ENCODE data around the gene MALRD1.

Gene MALRD1

DNA sequence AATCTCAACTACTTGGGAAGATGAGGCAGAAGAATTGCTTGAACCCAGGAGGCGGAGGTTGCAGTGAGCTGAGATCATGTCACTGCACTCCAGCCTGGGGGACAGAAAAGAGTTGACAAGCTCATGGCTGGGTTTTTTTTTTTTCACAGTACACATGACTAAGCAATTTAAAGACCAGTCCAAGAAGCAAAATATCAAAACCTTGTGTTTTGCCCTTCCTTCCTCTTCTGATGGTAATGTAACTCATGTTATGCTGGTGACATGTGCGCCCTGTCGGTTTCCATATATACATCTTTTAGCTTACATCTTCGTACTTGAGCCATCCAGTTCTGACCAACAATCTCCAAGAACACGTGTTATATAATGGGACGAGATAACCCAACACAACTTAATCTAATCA, 530.0 kb downstream of the MALRD1 start:
- no peak for DNase-seq (ENCODE audit: low read depth)

DNA sequence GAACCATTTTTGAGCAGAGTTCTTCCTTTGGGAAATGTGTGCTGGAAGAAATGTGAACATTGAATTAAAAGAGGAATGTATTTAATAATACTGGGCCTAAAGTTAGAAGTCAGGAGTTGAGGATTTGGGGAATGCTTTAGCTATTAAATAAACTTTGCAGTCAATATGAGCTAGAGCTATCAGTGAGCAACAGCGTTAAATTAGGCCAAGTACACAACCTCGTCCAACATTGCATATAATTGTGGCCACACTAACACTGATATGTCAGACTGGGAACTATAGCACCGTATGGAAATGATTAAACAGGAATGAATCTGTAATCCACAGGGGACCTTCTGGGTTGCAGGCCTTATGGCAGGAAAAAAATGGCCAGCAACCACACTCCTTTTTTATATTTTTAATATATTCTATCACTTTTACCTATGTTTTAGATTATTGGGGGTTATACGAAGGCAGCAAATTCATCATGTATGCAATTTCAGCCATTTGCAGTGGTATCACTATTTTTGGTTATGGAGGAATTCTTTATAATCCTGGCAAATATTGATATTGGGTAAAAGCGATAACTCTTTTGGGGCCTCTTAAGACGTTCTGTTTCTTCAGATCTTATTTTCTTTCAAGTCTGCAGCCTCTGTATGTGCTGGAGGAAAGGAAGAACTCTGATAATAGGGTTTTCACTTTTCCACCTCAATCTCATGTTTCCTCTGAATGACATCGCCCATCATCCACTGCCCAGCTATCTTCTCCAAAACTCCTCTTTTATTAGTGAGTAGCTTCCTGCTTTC, 531.4 kb downstream of the MALRD1 start:
- DNase-seq (ENCODE audit: low read depth) = no peak

DNA sequence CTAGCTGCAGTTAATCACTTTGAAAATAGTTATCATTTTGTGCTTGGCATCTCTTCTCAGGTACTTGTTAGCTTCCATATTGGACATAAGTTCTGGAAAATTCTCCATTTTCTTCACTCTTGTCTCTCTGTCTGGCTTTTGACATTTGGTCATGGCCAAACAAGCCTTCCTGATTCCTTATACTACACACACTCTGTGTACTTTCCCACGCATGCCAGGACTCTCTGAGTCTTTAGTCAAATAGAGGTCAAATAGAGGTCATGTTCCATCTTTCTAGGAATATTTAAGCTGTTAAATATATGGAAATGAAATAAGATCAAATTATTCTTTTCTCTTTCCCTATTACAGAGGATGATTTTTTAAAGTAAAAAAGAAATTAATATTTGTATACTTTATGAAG, 532.1 kb downstream of the MALRD1 start:
- no peak for DNase-seq (ENCODE audit: low read depth)

DNA sequence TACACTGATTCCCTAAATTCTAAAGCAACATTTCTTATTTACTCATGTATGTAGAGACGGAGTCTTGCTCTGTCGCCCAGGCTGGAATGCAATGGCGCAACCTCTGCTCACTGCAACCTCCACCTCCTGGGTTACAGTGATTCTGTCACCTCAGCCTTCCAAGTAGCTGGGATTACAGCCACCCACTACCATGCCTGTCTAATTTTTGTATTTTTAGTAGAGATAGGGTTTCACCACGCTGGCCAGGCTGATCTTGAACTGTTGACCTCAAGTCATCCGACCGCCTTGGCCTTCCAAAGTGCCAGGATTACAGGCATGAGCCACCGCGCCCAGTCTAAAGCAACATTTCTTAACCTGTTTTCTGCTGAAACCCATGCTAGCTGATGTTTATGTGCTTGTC, 540.0 kb downstream of the MALRD1 start:
- DNase-seq (ENCODE audit: low read depth) = no peak

DNA sequence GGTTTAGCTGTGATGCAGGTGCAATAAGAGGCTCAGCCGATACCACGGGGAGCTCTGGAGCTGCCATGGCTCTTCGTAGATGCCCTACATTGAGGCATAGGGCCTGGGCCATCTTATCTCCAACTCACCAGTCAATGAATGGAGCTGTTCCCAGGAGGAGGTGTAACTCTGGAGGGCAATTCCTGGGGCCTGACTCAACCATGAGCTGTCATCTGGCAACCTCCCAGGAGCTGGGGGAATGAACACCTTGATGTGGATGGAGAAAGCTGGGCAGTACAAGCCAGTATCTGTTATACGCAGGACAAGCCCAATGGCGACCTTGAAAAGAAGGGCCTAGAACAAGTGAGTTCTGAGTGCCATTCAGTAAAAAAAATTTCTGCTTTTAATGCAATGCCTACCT, 543.7 kb downstream of the MALRD1 start:
- no peak for DNase-seq (ENCODE audit: low read depth)

DNA sequence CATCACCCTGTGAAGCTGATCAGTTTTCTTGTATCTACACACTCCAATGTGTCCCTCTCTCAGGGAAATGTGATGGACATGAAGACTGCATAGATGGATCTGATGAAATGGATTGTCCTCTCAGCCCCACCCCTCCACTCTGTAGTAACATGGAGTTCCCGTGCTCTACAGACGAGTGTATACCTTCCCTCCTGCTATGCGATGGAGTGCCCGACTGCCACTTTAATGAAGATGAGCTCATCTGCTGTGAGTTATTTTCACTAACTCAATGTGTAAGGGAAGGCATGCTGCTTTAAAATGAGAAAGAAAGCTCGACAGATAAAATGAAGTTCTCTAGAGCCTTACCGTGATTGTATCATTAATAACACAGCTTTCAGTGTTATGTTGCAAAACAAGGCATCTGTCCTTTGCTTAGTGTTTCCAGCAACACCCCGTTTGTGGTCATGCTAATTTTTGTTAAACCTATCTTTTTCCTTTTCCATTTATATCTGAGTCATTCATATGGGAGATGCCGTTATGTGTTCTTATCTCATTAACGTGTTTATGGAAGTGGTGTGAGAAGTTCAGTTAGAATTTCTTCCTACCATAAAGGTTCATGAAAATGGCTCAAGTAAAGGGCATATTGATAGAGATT, 546.7 kb downstream of the MALRD1 start:
- DNase-seq (ENCODE audit: low read depth) = no peak

DNA sequence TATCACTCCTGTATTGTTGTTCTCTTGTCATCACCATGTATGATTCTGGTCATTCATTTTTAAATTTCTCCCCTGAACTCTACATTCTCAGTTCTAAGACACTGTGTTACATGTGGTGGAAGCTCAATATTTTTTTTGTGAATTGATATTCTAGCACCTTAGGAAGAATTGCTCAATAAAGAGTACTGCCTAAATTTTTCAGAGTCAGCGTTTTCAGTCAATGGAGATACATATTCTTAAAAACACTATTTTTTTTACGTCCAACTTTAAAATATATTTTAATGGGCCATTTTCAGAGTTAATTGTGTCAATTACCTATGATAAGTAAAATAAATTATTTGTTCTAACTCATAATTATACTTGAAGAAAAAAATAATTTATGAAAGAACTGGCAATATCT, 557.2 kb downstream of the MALRD1 start:
- DNase-seq (ENCODE audit: low read depth) = no peak

DNA sequence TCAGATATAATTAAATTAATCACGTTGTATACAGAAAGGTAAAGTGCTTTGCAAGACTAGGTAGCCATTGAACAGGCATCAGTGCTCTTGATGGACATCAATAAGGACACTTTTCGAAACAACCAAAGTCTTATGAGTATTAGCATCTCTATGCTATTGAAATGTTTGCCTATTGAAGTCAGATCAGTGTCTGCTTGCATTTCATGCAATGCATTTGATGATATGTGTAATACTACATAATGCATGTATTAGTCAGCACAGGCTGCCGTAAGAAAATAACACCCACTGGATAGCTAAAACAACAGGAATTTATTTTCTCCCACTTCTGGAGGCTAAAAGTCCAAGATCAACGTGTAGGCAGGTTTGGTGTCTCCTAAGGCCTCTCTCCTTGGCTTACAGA, 558.4 kb downstream of the MALRD1 start:
- DNase-seq (ENCODE audit: low read depth) = no peak

DNA sequence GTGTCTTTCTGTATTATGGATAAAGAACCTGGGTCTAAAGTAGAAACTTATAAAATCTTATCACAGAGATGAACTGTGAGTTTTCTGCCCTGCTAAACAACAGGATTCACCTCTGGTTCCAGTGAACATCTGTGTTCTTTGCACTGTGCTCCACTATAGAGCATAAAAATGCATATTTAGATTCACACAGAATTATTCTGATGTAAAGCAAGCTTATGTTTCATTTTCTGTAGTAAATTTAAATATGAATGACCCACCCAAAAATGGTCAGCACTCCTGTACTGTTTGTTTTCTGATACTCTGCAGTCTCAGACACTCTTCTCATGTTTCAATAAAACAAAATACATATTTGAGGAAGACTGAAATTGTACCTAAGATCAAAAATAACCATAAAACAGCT, 563.2 kb downstream of the MALRD1 start:
- no peak for DNase-seq (ENCODE audit: low read depth)

DNA sequence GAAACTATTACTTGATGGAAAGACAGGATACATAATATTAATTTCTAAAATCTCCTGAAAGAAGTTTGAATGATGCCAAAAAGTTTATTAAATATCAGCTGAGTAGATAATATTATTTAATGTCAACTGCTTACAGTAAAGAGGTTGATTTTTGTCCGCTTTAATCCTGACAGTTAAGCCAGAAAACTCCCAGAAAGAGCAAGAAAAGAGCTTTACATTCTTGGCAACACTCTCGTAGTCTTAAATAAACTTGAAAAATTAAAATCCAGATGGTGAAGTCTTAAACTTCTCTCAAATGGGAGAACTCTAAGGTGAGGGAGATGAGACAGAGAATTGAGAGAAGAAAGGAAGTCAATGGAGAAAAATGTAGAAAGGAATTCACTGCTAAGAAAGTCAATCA, 568.4 kb downstream of the MALRD1 start:
- DNase-seq (ENCODE audit: low read depth) = no peak

DNA sequence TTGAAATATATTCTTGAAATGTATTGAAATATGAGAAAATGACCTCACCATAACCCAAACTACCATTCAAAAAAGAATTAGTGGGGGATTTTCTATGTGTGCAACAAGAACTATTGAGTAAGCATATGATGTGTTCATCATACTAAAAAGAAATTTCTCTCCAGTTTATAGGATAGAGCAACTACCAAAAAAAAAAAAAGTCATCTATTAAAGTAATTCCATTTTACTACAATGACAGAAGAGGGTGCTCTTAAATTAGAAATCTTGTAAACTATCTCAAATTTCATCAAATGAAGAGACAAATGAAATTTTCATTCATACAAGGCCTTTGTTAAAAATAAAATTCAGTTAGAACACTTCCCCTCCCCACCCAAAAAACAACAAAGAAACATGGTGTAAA, 572.2 kb downstream of the MALRD1 start:
- DNase-seq (ENCODE audit: low read depth) = no peak

DNA sequence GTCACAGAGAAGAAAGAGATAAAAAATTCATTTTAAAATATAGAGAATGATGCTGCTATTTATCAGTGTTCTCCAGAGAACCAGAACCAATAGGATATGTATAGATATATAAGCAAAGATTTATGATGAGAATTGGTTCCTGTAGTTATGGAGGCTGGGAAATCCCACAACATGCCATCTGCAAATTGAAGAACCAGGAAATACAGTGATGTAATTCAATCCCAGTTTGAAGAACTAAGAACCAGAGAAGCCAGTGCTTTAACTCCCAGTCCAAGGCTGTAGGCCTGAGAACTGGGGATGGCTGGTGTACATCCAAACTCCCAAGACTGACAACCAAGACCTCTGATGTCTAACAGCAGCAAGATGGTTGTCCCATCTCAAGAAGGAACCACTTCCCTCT, 574.7 kb downstream of the MALRD1 start:
- no peak for DNase-seq (ENCODE audit: low read depth)

DNA sequence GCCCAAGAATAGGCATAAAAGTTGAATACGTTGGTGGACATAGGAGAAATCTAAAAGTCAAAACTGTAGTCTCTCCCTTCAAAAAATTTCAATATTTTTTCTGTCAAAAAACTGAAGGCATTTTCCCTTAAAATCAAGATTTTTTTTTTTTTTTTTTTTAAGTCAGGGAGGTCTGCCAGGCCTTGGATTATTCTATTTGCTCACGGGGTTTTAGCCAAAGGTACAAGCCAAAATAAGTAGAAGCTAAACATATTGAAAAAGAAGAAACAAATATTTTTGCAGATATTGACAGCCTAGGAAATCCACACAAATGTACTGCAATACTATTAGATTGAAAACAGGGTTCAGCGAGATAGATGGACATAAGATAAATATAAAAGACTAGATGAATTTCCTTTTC, 577.6 kb downstream of the MALRD1 start:
- no peak for DNase-seq (ENCODE audit: low read depth)

DNA sequence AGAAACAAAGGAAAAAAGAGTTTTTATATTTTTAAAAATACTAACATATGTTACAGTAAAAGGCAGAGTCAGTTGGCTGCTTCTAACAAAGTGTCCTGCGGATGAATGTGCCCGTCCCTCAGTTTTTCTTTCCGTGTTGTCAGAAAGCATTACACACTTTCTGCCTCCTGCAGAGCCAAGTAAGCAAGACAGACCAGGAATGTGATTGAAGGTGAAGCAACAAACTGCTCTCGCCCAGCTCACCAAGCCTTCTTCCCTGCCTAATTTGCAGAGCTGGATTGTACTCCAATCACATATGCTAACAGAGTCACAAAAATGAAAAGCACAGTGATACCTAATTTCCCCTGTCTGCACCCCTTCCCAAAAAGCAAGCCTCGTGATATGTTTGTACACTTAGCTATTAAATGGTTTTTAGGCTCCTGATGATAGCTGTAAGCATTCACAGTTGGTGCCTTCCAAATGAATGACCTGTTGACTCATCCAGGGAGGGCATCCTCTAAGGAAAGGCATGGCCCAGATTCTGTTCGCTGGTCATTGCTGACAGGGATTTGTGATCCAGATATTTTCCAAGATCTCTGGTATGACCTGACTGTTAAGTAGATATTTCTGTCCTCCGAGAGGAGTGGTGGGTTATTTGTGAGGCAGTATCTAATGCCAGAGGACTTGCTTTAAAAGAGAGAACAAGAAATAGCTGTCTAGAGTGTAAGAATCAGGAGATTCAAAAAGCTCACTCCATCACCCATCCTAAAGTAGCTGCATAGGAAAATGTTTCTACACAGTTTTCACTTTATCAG, 580.4 kb downstream of the MALRD1 start:
- no peak for DNase-seq (ENCODE audit: low read depth)

DNA sequence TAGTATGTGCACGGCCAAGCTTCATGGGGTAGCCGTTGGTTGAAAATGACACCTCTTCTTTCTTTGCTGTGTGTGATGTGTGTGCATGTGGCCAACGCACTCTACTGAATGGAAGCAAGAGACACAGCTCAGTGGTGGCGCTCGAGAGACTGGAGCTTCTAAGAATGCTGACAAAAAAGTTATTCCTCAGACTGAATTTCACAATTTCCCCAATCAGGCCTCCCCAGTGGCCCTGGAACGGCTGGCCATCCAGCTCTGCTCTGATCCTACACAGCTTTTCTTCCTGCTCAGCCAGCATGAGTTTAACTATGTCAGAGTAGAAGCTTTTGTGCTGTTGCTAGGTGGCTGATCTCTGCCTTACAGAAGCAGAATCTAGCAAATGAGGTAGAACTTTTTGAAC, 581.0 kb downstream of the MALRD1 start:
- DNase-seq (ENCODE audit: low read depth) = no peak

DNA sequence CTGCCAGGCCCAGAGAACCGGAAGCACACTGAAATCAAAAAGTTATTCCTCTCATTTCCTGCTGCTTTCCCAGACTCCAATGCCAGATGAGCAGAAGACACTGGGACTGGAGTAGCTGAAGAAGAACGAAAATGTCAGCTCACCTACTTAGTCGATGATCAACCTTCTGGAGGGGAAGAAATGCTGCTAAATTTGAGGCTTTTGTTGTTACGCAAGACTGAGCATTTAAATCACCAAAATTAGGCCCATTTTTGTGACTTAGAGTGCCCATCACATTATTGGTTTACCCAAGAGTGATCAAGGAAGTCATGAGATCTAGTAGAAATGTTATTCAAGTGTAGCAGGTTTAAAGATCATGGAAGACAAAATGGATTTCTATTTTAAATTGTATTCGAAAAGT, 585.6 kb downstream of the MALRD1 start:
- DNase-seq (ENCODE audit: low read depth) = no peak

DNA sequence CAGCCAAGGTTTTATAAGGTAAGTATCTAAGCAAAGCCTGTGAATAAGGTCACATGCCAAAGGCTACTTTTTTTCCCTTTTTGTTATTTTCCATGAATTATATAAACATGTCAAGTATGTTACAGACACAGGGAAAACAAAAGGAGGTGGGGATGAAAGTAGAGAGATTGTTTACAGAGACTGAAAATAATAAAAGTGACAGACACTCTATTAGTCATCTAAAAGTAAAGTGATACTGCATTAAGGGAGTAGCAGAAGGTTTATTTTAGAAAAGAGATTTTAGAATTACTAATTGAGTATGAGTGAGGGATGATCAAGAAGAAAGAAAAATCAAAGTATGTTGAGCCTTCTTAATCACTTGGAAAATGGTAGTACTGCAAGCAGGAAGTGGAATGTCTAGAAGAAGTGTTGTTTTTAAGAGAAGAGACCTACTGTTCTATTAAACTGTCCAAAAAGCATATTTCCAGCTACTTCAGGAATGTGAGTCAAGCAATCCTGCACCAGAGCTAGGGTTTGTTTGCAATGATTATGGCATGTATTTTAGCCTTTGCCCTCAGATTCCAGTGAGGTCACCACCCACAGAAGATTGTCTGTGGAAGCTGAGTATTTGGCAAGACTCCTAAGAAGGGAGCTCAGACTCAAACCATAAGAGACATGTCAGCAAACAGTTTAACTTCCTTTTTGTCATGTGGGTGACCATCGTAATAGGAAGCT, 589.7 kb downstream of the MALRD1 start:
- no peak for DNase-seq (ENCODE audit: low read depth)

DNA sequence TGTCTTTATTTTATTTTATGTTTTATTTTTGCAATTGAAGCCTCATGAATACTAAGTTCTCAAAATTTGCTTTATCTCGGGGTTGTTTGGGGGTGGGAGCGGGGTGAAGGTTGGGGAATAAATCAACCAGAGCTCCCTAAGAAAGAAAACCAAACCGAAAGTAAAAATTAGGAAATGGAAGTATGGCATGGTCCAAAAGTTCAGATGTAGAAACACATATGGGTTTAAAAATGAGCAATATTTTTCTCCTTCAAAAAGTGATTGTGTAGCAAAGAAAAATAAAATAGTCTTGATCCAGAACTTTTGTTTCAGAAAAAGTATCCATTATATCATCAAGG, 590.3 kb downstream of the MALRD1 start:
- DNase-seq (ENCODE audit: low read depth) = no peak

DNA sequence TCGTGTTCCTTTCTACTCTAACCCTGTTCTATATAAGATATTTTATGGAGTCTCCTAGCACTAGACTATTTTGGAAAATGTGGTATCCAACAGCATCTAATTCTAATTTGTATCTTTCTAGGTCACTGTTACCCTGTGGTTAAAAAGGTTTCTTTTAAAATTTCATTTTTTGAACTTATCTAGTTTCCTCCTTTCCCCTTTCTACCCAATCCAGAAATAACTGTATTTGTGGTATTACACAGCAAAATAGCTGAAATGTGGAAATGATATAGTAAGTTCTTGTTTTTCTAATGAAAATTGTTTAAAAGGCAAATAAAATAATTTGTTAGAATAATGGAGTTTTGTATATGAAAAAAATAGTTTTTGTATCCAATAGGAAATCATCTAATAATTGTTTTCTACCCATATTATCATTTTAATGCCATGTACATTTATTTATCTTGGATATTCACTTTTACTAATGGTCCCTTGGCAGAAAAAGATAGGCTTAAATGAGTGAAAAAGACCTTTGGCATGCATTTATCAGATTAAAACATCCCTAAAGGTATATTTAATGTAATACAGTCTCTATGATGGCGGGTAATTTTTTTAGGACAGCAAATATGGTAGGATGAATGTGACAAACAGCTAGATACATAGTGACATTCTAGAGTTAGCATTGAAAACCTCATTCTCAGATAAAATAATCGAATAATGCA, 592.1 kb downstream of the MALRD1 start:
- no peak for DNase-seq (ENCODE audit: low read depth)

DNA sequence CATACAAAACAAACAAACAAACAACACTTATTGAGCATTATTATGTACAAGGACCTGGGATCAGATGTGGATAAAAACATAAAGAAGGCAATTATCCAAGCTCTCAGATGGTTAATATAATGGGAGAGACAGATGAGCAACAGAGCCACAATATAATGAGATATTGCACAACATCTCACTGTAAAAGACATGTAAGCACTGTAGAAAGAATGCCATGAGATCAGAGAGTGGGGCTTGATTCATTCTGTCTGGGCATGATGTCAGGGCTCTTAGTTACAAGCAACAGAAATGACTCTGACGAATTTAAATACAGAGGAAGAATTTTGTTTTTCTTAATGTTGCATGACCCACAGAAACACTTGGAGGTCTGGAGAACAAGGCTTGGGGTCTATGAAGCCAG, 602.9 kb downstream of the MALRD1 start:
- DNase-seq (ENCODE audit: low read depth) = no peak

DNA sequence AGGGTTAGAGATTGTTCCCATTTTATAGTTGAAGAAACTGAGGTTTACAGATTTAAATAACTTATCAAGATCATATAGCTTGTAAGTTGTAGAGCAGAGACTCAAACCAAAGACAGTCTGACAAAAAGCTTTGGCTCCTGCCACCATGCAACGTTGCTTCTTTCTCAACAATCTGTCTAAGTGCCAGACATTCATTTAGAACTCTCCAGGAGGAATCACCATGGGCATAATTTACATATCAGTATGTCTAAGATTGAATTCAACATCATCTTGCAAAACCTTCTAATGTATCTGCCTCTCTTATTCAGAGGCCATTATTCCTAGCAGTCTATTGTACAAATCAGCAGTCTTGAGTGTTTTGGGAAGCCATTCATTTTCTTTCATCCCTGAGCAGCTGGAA, 604.1 kb downstream of the MALRD1 start:
- no peak for DNase-seq (ENCODE audit: low read depth)

DNA sequence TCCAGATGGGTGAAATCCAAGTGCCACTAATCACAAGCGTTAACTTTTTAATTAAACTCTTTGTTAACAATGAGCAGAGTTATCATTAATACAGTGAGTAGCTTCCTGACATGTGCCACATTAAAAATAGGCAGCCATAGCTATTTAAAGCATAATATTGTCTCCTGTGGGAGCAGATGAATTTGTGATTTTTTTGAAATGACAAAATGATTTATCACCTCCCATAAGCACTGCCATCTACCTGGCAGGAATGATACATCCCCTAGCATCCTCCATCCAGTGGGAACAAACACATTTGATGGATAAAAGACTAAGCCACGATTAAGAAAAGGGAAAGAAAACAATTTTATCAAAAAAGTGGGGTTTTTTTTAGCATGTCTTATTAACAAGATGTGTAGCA, 605.3 kb downstream of the MALRD1 start:
- no peak for DNase-seq (ENCODE audit: low read depth)

All from T-helper 22 cell (primary cell).